Thymus (tissue), 11 donors: ENCODE data around the gene DNER. TPM values are rescaled to one million over a fixed set of nuclear protein-coding genes. Genes with fewer than 3 reads are reported as not detected.

Experiments
- DNase-seq, 9 donors: peaks; one replicate each; pipeline ENCODE4 v3.0.0-alpha.2; 2013; ENCODE audit warnings: low spot score in 9 of 9, low read depth in 6 of 9, missing footprints in 1 of 9
- H3K27ac ChIP-seq, 2 donors: one replicate each; pipeline ENCODE4 v1.5.1; 2013; ENCODE audit warnings: control low read depth in 1 of 2, low read depth in 1 of 2, low read length in 1 of 2, mild to moderate bottlenecking in 1 of 2, moderate library complexity in 1 of 2
- H3K27me3 ChIP-seq, 2 donors: one replicate each; pipeline ENCODE4 v1.5.1; 2013; ENCODE audit warnings: low read length in 1 of 2; ENCODE audit not compliant: control insufficient read depth in 2 of 2, insufficient read depth in 1 of 2
- H3K36me3 ChIP-seq, 2 donors: one replicate each; pipeline ENCODE4 v1.5.1; 2013; ENCODE audit warnings: low read length in 1 of 2, mild to moderate bottlenecking in 1 of 2, moderate library complexity in 1 of 2; ENCODE audit not compliant: control insufficient read depth in 2 of 2, insufficient read depth in 2 of 2
- H3K4me1 ChIP-seq, 2 donors: one replicate each; pipeline ENCODE4 v1.5.1; 2013; ENCODE audit warnings: low read length in 2 of 2; ENCODE audit not compliant: control insufficient read depth in 2 of 2, insufficient read depth in 2 of 2
- H3K4me3 ChIP-seq, 2 donors: one replicate each; pipeline ENCODE4 v1.5.1; 2013; ENCODE audit warnings: low read length in 2 of 2, control low read depth in 1 of 2, mild to moderate bottlenecking in 1 of 2
- H3K9me3 ChIP-seq, 2 donors: one replicate each; pipeline ENCODE4 v1.5.1; 2013; ENCODE audit warnings: low read length in 1 of 2, mild to moderate bottlenecking in 1 of 2; ENCODE audit not compliant: control insufficient read depth in 2 of 2, insufficient read depth in 1 of 2
- WGBS: extraction: QIAGEN DNeasy Blood & Tissue Kit; methylation state at CpG from one replicate; pipeline ENCODE4 v1.1.7; 2013; 5-methylcytosine and 5-hydroxymethylcytosine counted together
- polyA plus RNA-seq: library from polyadenylated mRNA; stranded (reverse); fragments of 200-250 nt; gene quantifications from one replicate; pipeline ENCODE4 v1.2.3, GENCODE V29; 2013
- total RNA-seq: library from RNA; stranded (reverse); fragments of 120-200 nt; gene quantifications from one replicate; pipeline ENCODE4 v1.2.4, GENCODE V29; 2013
- donor health status: healthy.

Gene DNER
- total and polyA plus RNA-seq, 2 donors = 0.09 to 0.59 TPM

GRCh38 chr2:229488232-229488631 is 226.1 kb downstream of the DNER start:
- Histone ChIP-seq H3K36me3 (no peaks in the 10 kb centered on the region), H3K27me3 (no peaks in the 10 kb centered on the region), H3K4me1 (no peaks in the 10 kb centered on the region), H3K4me3 (no peak overlapping the region), H3K27ac (no peak overlapping the region), H3K9me3 (no peaks in the 10 kb centered on the region)
- no peak for DNase-seq
- WGBS = 95% methylated on average over 4 of the region's 4 CpGs

GRCh38 chr2:229486673-229487072 is 227.7 kb downstream of the DNER start:
- DNase-seq = no peak
- Histone ChIP-seq H3K4me3 (no peak overlapping the region), H3K36me3 (no peaks in the 10 kb centered on the region), H3K9me3 (no peaks in the 10 kb centered on the region), H3K27ac (no peak overlapping the region), H3K27me3 (no peaks in the 10 kb centered on the region), H3K4me1 (no peaks in the 10 kb centered on the region)
- 82% methylated on average over 3 of the region's 3 CpGs for WGBS

GRCh38 chr2:229485857-229486256 is 228.5 kb downstream of the DNER start:
- Histone ChIP-seq H3K27me3 (no peaks in the 10 kb centered on the region), H3K4me1 (no peaks in the 10 kb centered on the region), H3K4me3 (no peak overlapping the region), H3K36me3 (no peaks in the 10 kb centered on the region), H3K9me3 (no peaks in the 10 kb centered on the region), H3K27ac (no peak overlapping the region)
- no peak for DNase-seq
- WGBS = 69% methylated on average over 8 of the region's 8 CpGs

- Histone ChIP-seq H3K9me3 (no peaks in the 10 kb centered on the region), H3K27me3 (no peaks in the 10 kb centered on the region), H3K4me1 (no peaks in the 10 kb centered on the region), H3K36me3 (no peaks in the 10 kb centered on the region), H3K27ac (no peak overlapping the region), H3K4me3 (no peak overlapping the region)
- DNase-seq = no peak
- 89% methylated on average over 4 of the region's 4 CpGs for WGBS
These were observed 237.0 kb downstream of the DNER start for GRCh38 chr2:229477269-229477755.

GRCh38 chr2:229475778-229476177 is 238.6 kb downstream of the DNER start:
- WGBS = 81% methylated on average over 7 of the region's 7 CpGs

GRCh38 chr2:229474125-229474524 is 240.2 kb downstream of the DNER start:
- DNase-seq = no peak
- Histone ChIP-seq H3K9me3 (no peaks in the 10 kb centered on the region), H3K27me3 (no peaks in the 10 kb centered on the region), H3K4me1 (no peaks in the 10 kb centered on the region), H3K27ac (no peak overlapping the region), H3K36me3 (no peaks in the 10 kb centered on the region), H3K4me3 (no peak overlapping the region)
- 91% methylated on average over 4 of the region's 4 CpGs for WGBS

More at GRCh38 chr2:229475778-229476177, 238.6 kb downstream of the DNER start:
- no peak overlapping the region for H3K27ac ChIP-seq
- no peaks in the 10 kb centered on the region for H3K9me3 ChIP-seq
- no peaks in the 10 kb centered on the region for H3K27me3 ChIP-seq
- H3K4me1 ChIP-seq = no peaks in the 10 kb centered on the region
- H3K4me3 ChIP-seq = no peak overlapping the region
- H3K36me3 ChIP-seq = no peaks in the 10 kb centered on the region
- DNase-seq = no peak

- Histone ChIP-seq H3K27me3 (no peaks in the 10 kb centered on the region), H3K9me3 (no peaks in the 10 kb centered on the region), H3K4me3 (no peak overlapping the region), H3K27ac (no peak overlapping the region), H3K4me1 (no peaks in the 10 kb centered on the region), H3K36me3 (no peaks in the 10 kb centered on the region)
- DNase-seq = no peak
- WGBS = over 99% methylated on average over 2 of the region's 2 CpGs
These were observed 243.6 kb downstream of the DNER start for GRCh38 chr2:229470781-229471180.

GRCh38 chr2:229467783-229468182 is 246.6 kb downstream of the DNER start:
- 92% methylated on average over 7 of the region's 7 CpGs for WGBS
- no peaks in the 10 kb centered on the region for H3K27me3 ChIP-seq
- no peak for DNase-seq

GRCh38 chr2:229463841-229464346 is 250.5 kb downstream of the DNER start:
- DNase-seq = no peak
- Histone ChIP-seq H3K36me3 (no peaks in the 10 kb centered on the region), H3K4me1 (no peaks in the 10 kb centered on the region), H3K27me3 (no peaks in the 10 kb centered on the region), H3K4me3 (no peak overlapping the region), H3K9me3 (no peaks in the 10 kb centered on the region), H3K27ac (no peak overlapping the region)
- WGBS = 65% methylated on average over 2 of the region's 2 CpGs

More at GRCh38 chr2:229467783-229468182, 246.6 kb downstream of the DNER start:
- no peaks in the 10 kb centered on the region for H3K9me3 ChIP-seq
- no peaks in the 10 kb centered on the region for H3K36me3 ChIP-seq
- H3K4me3 ChIP-seq = no peak overlapping the region
- no peak overlapping the region for H3K27ac ChIP-seq
- H3K4me1 ChIP-seq = no peaks in the 10 kb centered on the region

- no peaks in the 10 kb centered on the region for H3K4me1 ChIP-seq
- H3K36me3 ChIP-seq = no peaks in the 10 kb centered on the region
- no peaks in the 10 kb centered on the region for H3K9me3 ChIP-seq
- H3K4me3 ChIP-seq = no peak overlapping the region
- no peak overlapping the region for H3K27ac ChIP-seq
- DNase-seq = no peak
- no peaks in the 10 kb centered on the region for H3K27me3 ChIP-seq
These were observed 252.2 kb downstream of the DNER start for GRCh38 chr2:229462112-229462511.
